Psoas muscle (tissue), 8 donors: ENCODE results near the gene NCOA7. TPM values are rescaled to one million over a fixed set of nuclear protein-coding genes. Genes with fewer than 3 reads are reported as not detected.

Source experiments
- ATAC-seq, 4 donors: fragments of 200-7000 bp; cut with Tn5 transposase; one replicate each; pipeline ENCODE4 v1.9.1; 2020; ENCODE audit warnings: moderate library complexity in 3 of 4, mild to moderate bottlenecking in 2 of 4
- DNase-seq, 2 donors: peaks; one replicate each; pipeline ENCODE4 v3.0.0-alpha.2; 2020
- H3K27ac ChIP-seq: fragments of 200-600 bp; one replicate; pipeline ENCODE4 v1.8.0; 2022
- H3K27me3 ChIP-seq, 3 donors: fragments of 200-600 bp in 1 of 3; one replicate each; pipeline versions ENCODE4 v1.6.1 to v1.8.0; 2013 to 2022; ENCODE audit warnings: low read length in 2 of 3, mild to moderate bottlenecking in 2 of 3, moderate library complexity in 1 of 3; ENCODE audit not compliant: insufficient read depth in 3 of 3
- H3K36me3 ChIP-seq, 2 donors: fragments of 200-600 bp in 1 of 2; one replicate each; pipeline versions ENCODE4 v1.6.1 to v1.8.0; 2013 to 2022; ENCODE audit warnings: low read depth in 1 of 2, mild to moderate bottlenecking in 1 of 2, moderate library complexity in 1 of 2; ENCODE audit not compliant: insufficient read depth in 1 of 2
- H3K4me1 ChIP-seq: fragments of 200-600 bp; one replicate; pipeline ENCODE4 v1.8.0; 2022
- H3K4me3 ChIP-seq: fragments of 200-600 bp; one replicate; pipeline ENCODE4 v1.8.0; 2022; ENCODE audit warnings: mild to moderate bottlenecking
- H3K9me3 ChIP-seq: fragments of 200-600 bp; one replicate; pipeline ENCODE4 v1.8.0; 2022
- CTCF ChIP-seq: fragments of 200-600 bp; IDR thresholded peaks from one replicate; pipeline ENCODE4 v1.8.0; 2022; ENCODE audit warnings: antibody characterized with exemption
- WGBS, 3 donors: extraction: QIAGEN DNeasy Blood & Tissue Kit; methylation state at CpG; one replicate each; pipeline versions ENCODE4 v1.1.6 to v1.1.7; 2013; 5-methylcytosine and 5-hydroxymethylcytosine counted together
- intact Hi-C, 2 donors: fragments of 100-400 bp; cut with DNase I; formaldehyde crosslinking; loops; one replicate each; pipeline versions ENCODE4 v1.11.0 to v1.14.2; 2022
- polyA plus RNA-seq, 3 donors: library from polyadenylated mRNA; stranded (reverse); fragments of 200-250 nt; gene quantifications; one replicate each; pipeline ENCODE4 v1.2.3, GENCODE V29; 2013
- total RNA-seq, 4 donors: library from RNA; stranded (reverse); fragmentation: NEBNext Ultra II Directional in 2 of 4; extraction: Animal tissue kit (Norgen Biotek cat#: 25700) in 2 of 4; gene quantifications; one replicate each; pipeline versions ENCODE4 v1.2.1 to v1.2.4, GENCODE V29; 2021 to 2023
- donor health status: healthy with polysubstance abuse.
- donor health status: DM: no; HTN: no; CAD: no; lungs with moderate emphysema.
- donor health status: Bipolar disorder and iron deficiency.
- donor health status: healthy.
- donor health status: DM: yes; HTN: yes; CAD: no.
- donor health status: DM: no; HTN: no; CAD: no.
- donor health status: DM: no; HTN: no; CAD: no.
- donor health status: DM: yes; HTN: yes; CAD: no.

The NCOA7 gene
- total and polyA plus RNA-seq, 7 donors: 3.1 to 22.5 (median 8.2) TPM

- 44 to 47% (median 45%) methylated on average over 3 of the region's 3 CpGs for WGBS, 3 donors
- Histone ChIP-seq H3K9me3 (no peaks in the 10 kb centered on the region), H3K27me3 (no peaks in the 10 kb centered on the region), H3K27ac (no peak overlapping the region), H3K36me3 (no peaks in the 10 kb centered on the region), H3K4me3 (no peak overlapping the region), H3K4me1 (no peaks in the 10 kb centered on the region)
- peak in 1 of 4 donors; percentile 40 for ATAC-seq
- DNase-seq: no peak
- intact Hi-C loops: no loop called here
- TF ChIP-seq CTCF: no peak
These were observed 31.1 kb downstream of the NCOA7 start for GRCh38 chr6:125821825-125822281.

- WGBS, 3 donors: 83 to 91% (median 84%) methylated on average over 2 of the region's 2 CpGs
- intact Hi-C loops: no loop called here
- H3K9me3 ChIP-seq: no peaks in the 10 kb centered on the region
- H3K4me3 ChIP-seq: no peak overlapping the region
- H3K4me1 ChIP-seq: no peaks in the 10 kb centered on the region
- H3K36me3 ChIP-seq: no peaks in the 10 kb centered on the region
- TF ChIP-seq CTCF: no peak
- H3K27me3 ChIP-seq: no peaks in the 10 kb centered on the region
- no peak for ATAC-seq
- no peak overlapping the region for H3K27ac ChIP-seq
- DNase-seq: no peak
These were observed 32.4 kb downstream of the NCOA7 start for GRCh38 chr6:125823180-125823579.

GRCh38 chr6:125824946-125825771, 34.4 kb downstream of the NCOA7 start:
- H3K4me3 ChIP-seq: no peak overlapping the region
- no peaks in the 10 kb centered on the region for H3K27me3 ChIP-seq
- no peaks in the 10 kb centered on the region for H3K36me3 ChIP-seq
- ATAC-seq (no peak), DNase-seq (no peak)
- H3K4me1 ChIP-seq: no peaks in the 10 kb centered on the region
- no peak for TF ChIP-seq CTCF
- no peak overlapping the region for H3K27ac ChIP-seq
- 80 to 82% (median 80%) methylated on average over 8 of the region's 8 CpGs for WGBS, 3 donors
- intact Hi-C loops: no loop called here
- H3K9me3 ChIP-seq: no peaks in the 10 kb centered on the region

- DNase-seq (no peak), ATAC-seq (no peak)
- H3K4me1 ChIP-seq: no peaks in the 10 kb centered on the region
- H3K27me3 ChIP-seq: no peaks in the 10 kb centered on the region
- no peaks in the 10 kb centered on the region for H3K9me3 ChIP-seq
- WGBS, 3 donors: 91 to 98% (median 96%) methylated on average over 9 of the region's 9 CpGs
- no peak for TF ChIP-seq CTCF
- H3K36me3 ChIP-seq: no peaks in the 10 kb centered on the region
- intact Hi-C loops: no loop called here
- no peak overlapping the region for H3K27ac ChIP-seq
- no peak overlapping the region for H3K4me3 ChIP-seq
These were observed 36.1 kb downstream of the NCOA7 start for GRCh38 chr6:125826695-125827463.
